HCT116 (cell line): ENCODE measurements around the gene ALDH9A1. TPM values are rescaled to one million over a fixed set of nuclear protein-coding genes. Genes with fewer than 3 reads are reported as not detected.
A peak's percentile ranks its signal among the peaks of the same experiment; 100 is the strongest.

Source experiments
- ATAC-seq: fragments of 200-7000 bp; cut with Tn5 transposase; 2 replicates; pipeline ENCODE4 v1.9.1; 2020; ENCODE audit warnings: mild to moderate bottlenecking, moderate library complexity
- BruUV-seq: library from RNA; stranded (reverse); fragments of 400-500 nt; replicated peaks from 2 replicates; lab custom pipeline; 2021; lab: Mats Ljungman, UMichigan
- CTCF ChIA-PET: fragments of 300-600 bp; sonication (Branson Sonifier 250); formaldehyde crosslinking; loops from one replicate; lab custom pipeline; 2021; ENCODE audit warnings: antibody characterized with exemption; lab: Charles Lee
- POLR2A ChIA-PET: fragments of 300-600, 350-600 bp; sonication (Branson Sonifier 250); formaldehyde crosslinking; loops from one replicate; lab custom pipeline; 2021; ENCODE audit warnings: antibody characterized with exemption; lab: Charles Lee
- RAD21 ChIA-PET, 2 experiments: fragments of 300-600 bp; sonication (Branson Sonifier 250); formaldehyde crosslinking; loops; one replicate each; lab custom pipeline; 2023; ENCODE audit warnings: low total read pairs in 2 of 2; ENCODE audit not compliant: uncharacterized antibody in 2 of 2, unreplicated experiment in 2 of 2, low non-redundant PET in 1 of 2; lab: Charles Lee
- DNase-seq: peaks from one replicate; pipeline ENCODE4 v3.0.0-alpha.2; 2010; ENCODE audit warnings: low read depth, low spot score
- H2AFZ ChIP-seq: fragments of 200-600 bp; shearing (Covaris generic), sonication (generic); 2 replicates; pipeline ENCODE4 v1.6.1; 2017; ENCODE audit warnings: low read depth, mixed run types, mixed read lengths, antibody characterized with exemption, low read length; ENCODE audit not compliant: poor library complexity, severe bottlenecking
- H3K27ac ChIP-seq: 2 replicates; pipeline ENCODE4 v1.5.1; 2012; ENCODE audit warnings: low read depth, low read length
- H3K27me3 ChIP-seq: fragments of 200-600 bp; sonication (generic); 2 replicates; pipeline ENCODE4 v1.6.1; 2016; ENCODE audit warnings: mixed run types, low read length, mixed read lengths; ENCODE audit not compliant: insufficient read depth
- H3K36me3 ChIP-seq, 2 experiments: fragments of 200-500 bp in 1 of 2; fragments of 200-600 bp in 1 of 2; sonication (Bioruptor generic) in 1 of 2; sonication (generic) in 1 of 2; 2 replicates each; pipeline versions ENCODE4 v1.5.1 to v1.6.1; 2014 to 2016; ENCODE audit warnings: low read length in 2 of 2, inconsistent platforms in 1 of 2, mixed read lengths in 1 of 2, mixed run types in 1 of 2; ENCODE audit not compliant: insufficient read depth in 2 of 2, control insufficient read depth in 1 of 2
- H3K4me1 ChIP-seq, 2 experiments: fragments of 200-600 bp in 1 of 2; sonication (generic) in 1 of 2; 2 replicates each; pipeline versions ENCODE4 v1.5.1 to v1.6.1; 2012 to 2017; ENCODE audit warnings: low read length in 2 of 2, inconsistent platforms in 1 of 2, mild to moderate bottlenecking in 1 of 2, mixed read lengths in 1 of 2, mixed run types in 1 of 2, moderate library complexity in 1 of 2; ENCODE audit not compliant: insufficient read depth in 2 of 2, control insufficient read depth in 1 of 2
- H3K4me2 ChIP-seq: fragments of 200-600 bp; sonication (generic); 2 replicates; pipeline ENCODE4 v1.6.1; 2017; ENCODE audit warnings: mixed run types, low read length, mixed read lengths
- H3K4me3 ChIP-seq, 2 experiments: fragments of 200-600 bp in 1 of 2; sonication (generic) in 1 of 2; replicated peaks in 1 of 2; 2 replicates each; pipeline ENCODE4 v1.5.1; 2011 to 2016; ENCODE audit warnings: low read length in 2 of 2, control low read depth in 1 of 2, low read depth in 1 of 2, mild to moderate bottlenecking in 1 of 2, mixed read lengths in 1 of 2, mixed run types in 1 of 2
- H3K79me2 ChIP-seq: fragments of 200-600 bp; sonication (generic); 2 replicates; pipeline ENCODE4 v1.6.1; 2017; ENCODE audit warnings: mild to moderate bottlenecking, mixed run types, low read length, moderate library complexity, mixed read lengths; ENCODE audit not compliant: insufficient read depth
- H3K9ac ChIP-seq: fragments of 200-600 bp; sonication (generic); 2 replicates; pipeline ENCODE4 v1.6.1; 2016; ENCODE audit warnings: low read length, mixed read lengths
- H3K9me2 ChIP-seq: fragments of 200-600 bp; sonication (generic), shearing (Covaris generic); 2 replicates; pipeline ENCODE4 v1.6.1; 2017; ENCODE audit warnings: mixed run types, mild to moderate bottlenecking, moderate library complexity; ENCODE audit not compliant: insufficient read depth
- H3K9me3 ChIP-seq, 2 experiments: fragments of 200-500 bp in 1 of 2; fragments of 200-600 bp in 1 of 2; sonication (Bioruptor generic) in 1 of 2; sonication (generic) in 1 of 2; 2 replicates each; pipeline ENCODE4 v1.6.1; 2014 to 2017; ENCODE audit warnings: low read length in 2 of 2, mixed read lengths in 2 of 2, inconsistent platforms in 1 of 2, low read depth in 1 of 2, mild to moderate bottlenecking in 1 of 2, mixed run types in 1 of 2, moderate library complexity in 1 of 2; ENCODE audit not compliant: control insufficient read depth in 1 of 2, insufficient read depth in 1 of 2
- H4K20me1 ChIP-seq: fragments of 200-600 bp; sonication (generic), shearing (Covaris generic); 2 replicates; pipeline ENCODE4 v1.6.1; 2017; ENCODE audit warnings: mixed run types, mild to moderate bottlenecking, moderate library complexity; ENCODE audit not compliant: insufficient read depth
- CEBPB ChIP-seq: IDR thresholded peaks from 2 replicates; pipeline ENCODE4 v1.6.1; 2012; ENCODE audit warnings: low read depth
- CTCF ChIP-seq, 3 experiments: fragments of 200-600 bp in 1 of 3; sonication (generic) in 1 of 3; IDR thresholded peaks in 2 of 3; conservative IDR thresholded peaks in 1 of 3; 2 replicates each; pipeline ENCODE4 v1.5.1; 2012 to 2017; ENCODE audit warnings: low read depth in 2 of 3, low read length in 2 of 3, antibody characterized with exemption in 1 of 3, borderline replicate concordance in 1 of 3, control low read depth in 1 of 3, mild to moderate bottlenecking in 1 of 3, mixed read lengths in 1 of 3, mixed run types in 1 of 3, moderate library complexity in 1 of 3; ENCODE audit not compliant: insufficient read depth in 1 of 3
- ELF1 ChIP-seq: IDR thresholded peaks from 2 replicates; pipeline ENCODE4 v1.6.1; 2012; ENCODE audit warnings: low read depth, borderline replicate concordance
- EZH2 ChIP-seq: fragments of 200-600 bp; sonication (generic); IDR thresholded peaks from 2 replicates; pipeline ENCODE4 v1.6.1; 2017; ENCODE audit warnings: antibody characterized with exemption, mixed run types
- EZH2phosphoT487 ChIP-seq: fragments of 200-600 bp; IDR thresholded peaks from 2 replicates; pipeline ENCODE4 v1.6.1; 2018; ENCODE audit warnings: antibody characterized with exemption, borderline replicate concordance
- FOSL1 ChIP-seq: IDR thresholded peaks from 2 replicates; pipeline ENCODE4 v1.6.1; 2012; ENCODE audit warnings: low read depth
- MAX ChIP-seq: IDR thresholded peaks from 2 replicates; pipeline ENCODE4 v1.6.1; 2012
- POLR2AphosphoS5 ChIP-seq: IDR thresholded peaks from 2 replicates; pipeline ENCODE4 v1.6.1; 2011; ENCODE audit warnings: mild to moderate bottlenecking, low read depth, low read length, moderate library complexity
- RAD21 ChIP-seq: IDR thresholded peaks from 2 replicates; pipeline ENCODE4 v1.6.1; 2012; ENCODE audit warnings: low read depth, mild to moderate bottlenecking
- SP1 ChIP-seq: IDR thresholded peaks from 2 replicates; pipeline ENCODE4 v1.6.1; 2012; ENCODE audit warnings: low read depth
- SRF ChIP-seq: IDR thresholded peaks from 2 replicates; pipeline ENCODE4 v1.6.1; 2012; ENCODE audit warnings: low read depth
- TCF7L2 ChIP-seq: IDR thresholded peaks from 2 replicates; pipeline ENCODE4 v1.7.0; 2011; ENCODE audit warnings: borderline replicate concordance, inconsistent platforms; ENCODE audit not compliant: insufficient read depth, insufficient read length; ENCODE audit errors: extremely low read depth
- YY1 ChIP-seq: IDR thresholded peaks from 2 replicates; pipeline ENCODE4 v1.6.1; 2011; ENCODE audit warnings: low read length, low read depth, moderate library complexity, mild to moderate bottlenecking; ENCODE audit not compliant: insufficient replicate concordance; ENCODE audit errors: extremely low read depth
- ZFX ChIP-seq: fragments of 450-650 bp; IDR thresholded peaks from 2 replicates; pipeline ENCODE4 v1.6.1; 2017
- intact Hi-C: fragments of 100-400 bp; cut with micrococcal nuclease; formaldehyde crosslinking; loops from 2 replicates; pipeline ENCODE4 v1.10.0; 2022
- total RNA-seq: library from RNA; stranded (reverse); gene quantifications from one replicate; pipeline ENCODE4 v1.2.1, GENCODE V29; 2021; ENCODE audit not compliant: unreplicated experiment

Gene ALDH9A1
- total RNA-seq, 1 experiment from 2014 or later = 46.0 TPM

GRCh38 chr1:165679282-165680036, 18.9 kb downstream of the ALDH9A1 start:
- H3K9me2 ChIP-seq = no peaks in the 10 kb centered on the region
- no peak overlapping the region for H3K4me3 ChIP-seq
- BruUV-seq = no TSS peak
- H2AFZ ChIP-seq = no peak overlapping the region
- H3K27ac ChIP-seq = no peak overlapping the region
- DNase-seq = no peak
- TF ChIP-seq EZH2phosphoT487 (no peak), FOSL1 (no peak), RAD21 (peak; percentile 44), EZH2 (no peak), SRF (no peak), CTCF (IDR thresholded peaks at IDR 0.05 in 2 of 3, conservative IDR thresholded peaks at IDR 0.05 in 1 of 3; ENCODE audit: borderline replicate concordance in 1 of 3, insufficient read depth in 1 of 3, low read depth in 2 of 3, low read length in 2 of 3) (peak in 2 of 3 experiments; percentile 31 to 41; a peak in 3 of 6 replicates), SP1 (no peak), POLR2AphosphoS5 (no peak), MAX (no peak), TCF7L2 (no peak), ZFX (no peak), CEBPB (no peak), ELF1 (no peak), YY1 (no peak)
- H4K20me1 ChIP-seq = no peaks in the 10 kb centered on the region
- no peak overlapping the region for H3K4me2 ChIP-seq
- no peaks in the 10 kb centered on the region for H3K9me3 ChIP-seq
- POLR2A ChIA-PET = no interaction called here
- H3K36me3 ChIP-seq = peaks cover 13 to 23% of the 10 kb centered on the region in 2 experiments; a peak in 3 of 4 replicates
- H3K79me2 ChIP-seq = peaks cover 7% of the 10 kb centered on the region; the same call in 1 of the 2 replicates
- no peaks in the 10 kb centered on the region for H3K27me3 ChIP-seq
- peak; percentile 72 for ATAC-seq
- RAD21 ChIA-PET = no interaction called here
- no peaks in the 10 kb centered on the region for H3K4me1 ChIP-seq
- intact Hi-C loops = no loop called here
- no peak overlapping the region for H3K9ac ChIP-seq
- CTCF ChIA-PET = no interaction called here
